HUES48 (cell line): ENCODE data around the gene CIITA.

Experiments used
- H3K27ac ChIP-seq: one replicate; pipeline ENCODE4 v1.7.0; 2013; ENCODE audit warnings: low read depth, low read length, inconsistent platforms
- H3K27me3 ChIP-seq: 2 replicates; pipeline ENCODE4 v1.6.1; 2013; ENCODE audit warnings: mild to moderate bottlenecking, low read length; ENCODE audit not compliant: control insufficient read depth, insufficient read depth
- H3K36me3 ChIP-seq: 2 replicates; pipeline ENCODE4 v1.6.1; 2013; ENCODE audit warnings: low read length; ENCODE audit not compliant: control insufficient read depth, insufficient read depth
- H3K4me1 ChIP-seq: 2 replicates; pipeline ENCODE4 v1.6.1; 2013; ENCODE audit warnings: mild to moderate bottlenecking, low read length; ENCODE audit not compliant: control insufficient read depth, insufficient read depth
- H3K4me3 ChIP-seq: 2 replicates; pipeline ENCODE4 v1.5.1; 2013; ENCODE audit warnings: mild to moderate bottlenecking, low read depth, low read length
- H3K9ac ChIP-seq: 2 replicates; pipeline ENCODE4 v1.6.1; 2013; ENCODE audit warnings: mild to moderate bottlenecking, low read depth, low read length, moderate library complexity
- H3K9me3 ChIP-seq: 2 replicates; pipeline ENCODE4 v1.6.1; 2013; ENCODE audit warnings: low read length; ENCODE audit not compliant: control insufficient read depth, insufficient read depth

CIITA gene

DNA sequence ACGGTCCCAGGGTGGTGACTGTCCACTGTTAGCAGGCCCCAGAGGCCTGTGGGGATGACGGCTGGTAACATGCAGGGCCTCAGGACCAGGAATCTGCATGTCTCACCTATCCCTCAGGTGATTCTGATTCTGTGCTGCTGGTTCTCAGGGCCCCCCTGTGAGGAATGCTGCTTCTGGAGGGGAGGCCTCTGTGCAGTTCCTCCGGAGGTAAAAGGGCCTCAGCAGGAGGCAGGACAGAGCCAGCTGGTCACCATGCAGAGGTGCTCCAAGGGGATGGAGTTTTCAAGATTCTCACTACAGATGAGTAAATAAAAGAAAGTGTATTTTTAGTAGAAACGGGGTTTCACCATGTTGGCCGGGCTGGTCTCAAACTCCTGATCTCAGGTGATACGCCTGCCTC is 101.1 kb downstream of the CIITA start:
- Histone ChIP-seq H3K9ac (no peak overlapping the region; the same call in 1 of the 2 replicates), H3K4me3 (no peak overlapping the region), H3K9me3 (no peaks in the 10 kb centered on the region), H3K36me3 (peaks cover 10% of the 10 kb centered on the region), H3K27ac (no peak overlapping the region), H3K27me3 (no peaks in the 10 kb centered on the region), H3K4me1 (0 out of 2 replicates have a peak, but pooled peaks cover 4% of the 10 kb centered on the region)

GRCh38 chr16:10978871-10979446 is 102.0 kb downstream of the CIITA start:
- Histone ChIP-seq H3K9me3 (no peaks in the 10 kb centered on the region), H3K27ac (no peak overlapping the region), H3K36me3 (peaks cover 13% of the 10 kb centered on the region), H3K4me3 (no peak overlapping the region), H3K9ac (no peak overlapping the region), H3K4me1 (0 out of 2 replicates have a peak, but pooled peaks cover 4% of the 10 kb centered on the region), H3K27me3 (no peaks in the 10 kb centered on the region)

- Histone ChIP-seq H3K4me3 (no peak overlapping the region), H3K36me3 (peaks cover 13% of the 10 kb centered on the region), H3K27me3 (no peaks in the 10 kb centered on the region), H3K9me3 (no peaks in the 10 kb centered on the region), H3K4me1 (0 out of 2 replicates have a peak, but pooled peaks cover 4% of the 10 kb centered on the region), H3K27ac (no peak overlapping the region), H3K9ac (no peak overlapping the region)
Observed at GRCh38 chr16:10979717-10980601, 103.0 kb downstream of the CIITA start.

- Histone ChIP-seq H3K4me1 (0 out of 2 replicates have a peak, but pooled peaks cover 4% of the 10 kb centered on the region), H3K4me3 (no peak overlapping the region), H3K9me3 (no peaks in the 10 kb centered on the region), H3K36me3 (peaks cover 13% of the 10 kb centered on the region), H3K27ac (no peak overlapping the region), H3K9ac (no peak overlapping the region), H3K27me3 (no peaks in the 10 kb centered on the region)
Observed at GRCh38 chr16:10980813-10981212, 103.8 kb downstream of the CIITA start.

GRCh38 chr16:10981697-10982216 is 104.8 kb downstream of the CIITA start:
- Histone ChIP-seq H3K4me3 (no peak overlapping the region), H3K36me3 (peaks cover 13% of the 10 kb centered on the region), H3K9me3 (no peaks in the 10 kb centered on the region), H3K9ac (no peak overlapping the region), H3K27me3 (no peaks in the 10 kb centered on the region), H3K27ac (no peak overlapping the region), H3K4me1 (0 out of 2 replicates have a peak, but pooled peaks cover 4% of the 10 kb centered on the region)

DNA sequence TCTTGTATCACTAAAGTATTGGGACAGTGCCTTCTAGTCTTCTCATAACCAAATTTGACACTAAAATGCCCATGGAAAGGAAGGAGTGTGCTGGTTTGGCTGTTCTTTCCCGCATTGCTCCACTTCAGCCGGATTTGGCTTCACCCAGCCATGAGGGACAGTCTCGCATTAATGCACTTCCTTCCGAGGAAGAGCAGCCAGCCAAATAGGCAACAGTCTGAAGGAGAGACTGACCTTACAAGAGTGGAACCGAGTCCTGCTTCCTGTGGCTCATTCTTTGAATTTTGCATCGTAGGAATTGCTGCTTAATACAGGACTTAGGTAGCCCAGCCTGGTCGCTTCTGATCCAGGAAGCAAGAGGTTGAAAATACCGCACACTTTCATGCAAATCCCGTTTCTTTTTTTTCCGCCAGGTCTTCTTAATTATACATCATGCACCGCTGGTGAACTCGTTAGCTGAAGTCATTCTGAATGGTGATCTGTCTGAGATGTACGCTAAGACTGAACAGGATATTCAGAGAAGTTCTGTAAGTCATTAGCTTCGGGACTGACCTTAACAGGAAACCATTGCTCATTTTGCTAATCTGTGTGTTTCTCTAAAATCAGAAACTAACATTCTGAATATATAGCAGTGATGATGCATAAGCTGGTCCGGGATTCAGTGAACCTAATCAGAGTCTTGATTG is 105.6 kb downstream of the CIITA start:
- H3K9ac ChIP-seq: no peak overlapping the region
- H3K4me1 ChIP-seq: 0 out of 2 replicates have a peak, but pooled peaks cover 4% of the 10 kb centered on the region
- H3K36me3 ChIP-seq: peaks cover 13% of the 10 kb centered on the region
- H3K9me3 ChIP-seq: no peaks in the 10 kb centered on the region
- H3K27me3 ChIP-seq: no peaks in the 10 kb centered on the region
- H3K27ac ChIP-seq: no peak overlapping the region
- H3K4me3 ChIP-seq: no peak overlapping the region

- Histone ChIP-seq H3K27ac (no peak overlapping the region), H3K27me3 (no peaks in the 10 kb centered on the region), H3K9ac (no peak overlapping the region), H3K36me3 (peaks cover 13% of the 10 kb centered on the region), H3K9me3 (no peaks in the 10 kb centered on the region), H3K4me3 (no peak overlapping the region), H3K4me1 (0 out of 2 replicates have a peak, but pooled peaks cover 4% of the 10 kb centered on the region)
Observed at GRCh38 chr16:10983159-10983558, 106.2 kb downstream of the CIITA start.

DNA sequence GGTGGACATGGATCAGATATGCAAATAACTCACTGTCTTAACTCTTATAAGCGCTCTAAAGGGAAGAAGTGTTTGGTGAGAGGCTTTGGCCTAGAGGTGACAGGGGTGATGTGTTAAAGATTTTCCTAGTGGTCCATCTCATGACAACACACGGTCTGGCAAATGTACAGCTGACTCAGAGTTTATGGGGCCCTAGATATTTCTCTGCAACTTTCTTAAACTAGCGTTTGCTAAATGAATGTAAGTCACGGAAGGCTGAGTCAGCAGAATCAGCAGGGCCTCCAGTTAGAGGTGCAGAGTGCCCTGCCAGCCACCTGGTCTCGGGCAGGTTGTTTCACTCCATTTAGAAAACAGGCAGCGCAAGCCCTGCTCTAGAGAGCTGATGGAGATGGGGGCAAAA is 107.5 kb downstream of the CIITA start:
- Histone ChIP-seq H3K9me3 (no peaks in the 10 kb centered on the region), H3K9ac (no peak overlapping the region), H3K27me3 (no peaks in the 10 kb centered on the region), H3K36me3 (peaks cover 12% of the 10 kb centered on the region), H3K27ac (no peak overlapping the region), H3K4me1 (0 out of 2 replicates have a peak, but pooled peaks cover 4% of the 10 kb centered on the region), H3K4me3 (no peak overlapping the region)
